ENCODE results near the gene PCIF1.
A peak's percentile ranks its signal among the peaks of the same experiment; 100 is the strongest.
"Not testable (repeated sequence)": the region's sequence is repeated elsewhere in the genome, so short reads cannot be mapped to it uniquely, and the experiment has no call there.

PCIF1 gene

DNA sequence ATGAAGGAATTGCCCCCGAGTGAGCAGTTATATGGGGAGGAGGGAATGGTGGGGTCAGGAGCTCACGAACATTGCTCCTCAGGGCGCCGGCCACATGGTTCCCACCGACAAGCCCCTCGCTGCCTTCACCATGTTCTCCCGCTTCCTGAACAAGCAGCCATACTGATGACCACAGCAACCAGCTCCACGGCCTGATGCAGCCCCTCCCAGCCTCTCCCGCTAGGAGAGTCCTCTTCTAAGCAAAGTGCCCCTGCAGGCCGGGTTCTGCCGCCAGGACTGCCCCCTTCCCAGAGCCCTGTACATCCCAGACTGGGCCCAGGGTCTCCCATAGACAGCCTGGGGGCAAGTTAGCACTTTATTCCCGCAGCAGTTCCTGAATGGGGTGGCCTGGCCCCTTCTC lies 36.2 kb upstream of the PCIF1 start:
- TF ChIP-seq, protein P1, sequence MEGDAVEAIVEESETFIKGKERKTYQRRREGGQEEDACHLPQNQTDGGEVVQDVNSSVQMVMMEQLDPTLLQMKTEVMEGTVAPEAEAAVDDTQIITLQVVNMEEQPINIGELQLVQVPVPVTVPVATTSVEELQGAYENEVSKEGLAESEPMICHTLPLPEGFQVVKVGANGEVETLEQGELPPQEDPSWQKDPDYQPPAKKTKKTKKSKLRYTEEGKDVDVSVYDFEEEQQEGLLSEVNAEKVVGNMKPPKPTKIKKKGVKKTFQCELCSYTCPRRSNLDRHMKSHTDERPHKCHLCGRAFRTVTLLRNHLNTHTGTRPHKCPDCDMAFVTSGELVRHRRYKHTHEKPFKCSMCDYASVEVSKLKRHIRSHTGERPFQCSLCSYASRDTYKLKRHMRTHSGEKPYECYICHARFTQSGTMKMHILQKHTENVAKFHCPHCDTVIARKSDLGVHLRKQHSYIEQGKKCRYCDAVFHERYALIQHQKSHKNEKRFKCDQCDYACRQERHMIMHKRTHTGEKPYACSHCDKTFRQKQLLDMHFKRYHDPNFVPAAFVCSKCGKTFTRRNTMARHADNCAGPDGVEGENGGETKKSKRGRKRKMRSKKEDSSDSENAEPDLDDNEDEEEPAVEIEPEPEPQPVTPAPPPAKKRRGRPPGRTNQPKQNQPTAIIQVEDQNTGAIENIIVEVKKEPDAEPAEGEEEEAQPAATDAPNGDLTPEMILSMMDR (IDR thresholded peaks at IDR 0.05; ENCODE audit: poor library complexity, severe bottlenecking), result no peak
- no peak overlapping the region for H3K4me3 ChIP-seq (ENCODE audit: severe bottlenecking)
- ATAC-seq (ENCODE audit: low read depth) (no peak), DNase-seq (ENCODE audit: low spot score) (no peak)
- H3K27me3 ChIP-seq (ENCODE audit: insufficient read depth, poor library complexity, severe bottlenecking), result no peaks in the 10 kb centered on the region
- no peaks in the 10 kb centered on the region for H3K9me3 ChIP-seq (ENCODE audit: severe bottlenecking)
- no peaks in the 10 kb centered on the region for H3K4me1 ChIP-seq (ENCODE audit: insufficient read depth, poor library complexity, severe bottlenecking)
- H3K27ac ChIP-seq (ENCODE audit: poor library complexity, severe bottlenecking), result no peak overlapping the region
- peaks cover 31% of the 10 kb centered on the region for H3K36me3 ChIP-seq (ENCODE audit: low read depth)

DNA sequence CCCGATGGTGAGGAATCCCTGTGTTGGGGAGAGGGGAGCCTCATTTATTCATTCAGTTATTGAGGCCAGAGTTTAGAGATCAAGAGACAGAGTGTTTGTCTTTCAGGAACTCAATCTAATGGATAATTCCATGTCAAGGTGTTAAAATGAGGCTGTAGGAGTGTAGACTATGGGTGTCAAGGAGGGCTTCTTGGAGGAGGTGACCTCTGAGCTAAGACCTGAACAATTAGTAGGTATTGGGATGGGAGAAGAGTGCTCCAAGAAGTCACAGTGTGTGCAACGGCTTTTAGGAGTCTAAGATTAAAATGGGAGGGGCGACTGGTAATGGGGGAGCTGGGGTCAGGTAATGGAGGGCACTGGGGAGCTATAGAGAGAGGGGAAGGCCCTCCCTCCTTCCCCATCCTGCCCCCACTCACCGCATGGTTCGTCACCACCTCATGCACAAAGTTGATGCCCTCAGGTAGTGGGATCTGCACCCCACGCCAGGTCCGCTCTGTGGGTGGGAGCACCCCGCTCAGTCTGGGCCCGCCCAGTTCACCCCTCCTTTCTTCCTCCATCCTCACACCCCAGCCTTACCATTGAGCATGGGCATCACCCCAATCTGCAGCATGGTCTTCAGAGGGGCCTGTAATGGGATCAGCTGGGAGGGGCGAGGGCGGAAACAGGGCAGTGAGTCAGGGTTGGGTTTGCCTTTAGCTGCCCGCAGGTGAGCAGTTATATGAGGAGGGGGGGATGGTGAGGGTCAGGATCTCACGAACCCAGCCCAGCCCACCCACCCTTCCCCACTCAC lies 35.2 kb upstream of the PCIF1 start:
- DNase-seq (ENCODE audit: low spot score) (no peak), ATAC-seq (ENCODE audit: low read depth) (no peak)
- H3K4me3 ChIP-seq (ENCODE audit: severe bottlenecking), result no peak overlapping the region
- H3K36me3 ChIP-seq (ENCODE audit: low read depth), result peaks cover 25% of the 10 kb centered on the region
- no peaks in the 10 kb centered on the region for H3K27me3 ChIP-seq (ENCODE audit: insufficient read depth, poor library complexity, severe bottlenecking)
- H3K4me1 ChIP-seq (ENCODE audit: insufficient read depth, poor library complexity, severe bottlenecking), result no peaks in the 10 kb centered on the region
- TF ChIP-seq, protein P1 (IDR thresholded peaks at IDR 0.05; ENCODE audit: poor library complexity, severe bottlenecking), result no peak
- no peaks in the 10 kb centered on the region for H3K9me3 ChIP-seq (ENCODE audit: severe bottlenecking)
- H3K27ac ChIP-seq (ENCODE audit: poor library complexity, severe bottlenecking), result no peak overlapping the region

DNA sequence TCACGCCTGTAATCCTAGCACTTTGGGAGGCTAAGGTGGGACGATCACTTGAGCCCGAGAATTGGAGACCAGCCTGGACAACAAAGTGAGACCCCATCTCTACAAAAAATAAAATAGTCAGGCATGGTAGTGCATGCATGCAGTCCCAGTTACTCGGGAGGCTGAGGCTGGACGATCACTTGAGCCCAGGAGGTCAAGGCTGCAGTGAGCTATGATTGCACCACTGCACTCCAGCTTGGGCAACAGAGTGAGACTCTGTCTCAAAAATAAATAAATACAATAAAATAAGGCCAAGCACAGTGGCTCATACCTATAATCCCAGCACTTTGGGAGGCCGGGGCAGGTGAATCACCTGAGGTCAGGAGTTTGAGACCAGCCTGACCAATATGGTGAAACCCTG lies 33.2 kb upstream of the PCIF1 start:
- not testable (repeated sequence) for H3K27ac ChIP-seq (ENCODE audit: poor library complexity, severe bottlenecking); DNase-seq (ENCODE audit: low spot score); ATAC-seq (ENCODE audit: low read depth); H3K4me3 ChIP-seq (ENCODE audit: severe bottlenecking); H3K27me3 ChIP-seq (ENCODE audit: insufficient read depth, poor library complexity, severe bottlenecking); H3K9me3 ChIP-seq (ENCODE audit: severe bottlenecking)
- peaks cover 10% of the 10 kb centered on the region for H3K4me1 ChIP-seq (ENCODE audit: insufficient read depth, poor library complexity, severe bottlenecking)
- H3K36me3 ChIP-seq (ENCODE audit: low read depth), result peaks cover 15% of the 10 kb centered on the region

DNA sequence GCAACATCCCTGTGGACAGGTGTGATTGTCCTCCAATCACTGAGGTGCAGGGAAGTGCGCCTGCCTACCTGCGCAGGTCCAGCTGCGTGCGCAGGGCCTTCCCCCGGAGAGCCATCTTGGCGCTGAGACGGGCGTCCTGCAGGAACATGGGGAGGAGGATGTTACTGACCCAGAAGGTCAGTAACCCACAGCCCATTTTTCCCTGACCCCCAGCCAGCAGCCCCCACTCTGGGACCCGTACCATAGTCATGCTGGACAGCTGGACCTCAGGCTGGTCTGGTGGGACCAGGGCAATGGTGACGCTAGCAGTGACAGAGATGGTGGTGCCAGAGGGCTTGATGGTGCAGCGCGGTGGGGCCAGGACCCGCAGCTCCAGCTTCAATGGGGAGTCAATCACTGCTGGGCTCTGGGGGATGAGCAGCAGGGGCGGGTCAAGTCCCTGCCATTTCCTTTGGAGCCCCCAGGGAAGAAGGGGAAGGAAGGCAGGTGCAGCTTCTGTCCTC lies 32.2 kb upstream of the PCIF1 start:
- no peak overlapping the region for H3K4me3 ChIP-seq (ENCODE audit: severe bottlenecking)
- H3K36me3 ChIP-seq (ENCODE audit: low read depth), result peaks cover 8% of the 10 kb centered on the region
- H3K27me3 ChIP-seq (ENCODE audit: insufficient read depth, poor library complexity, severe bottlenecking), result no peaks in the 10 kb centered on the region
- no peak for DNase-seq (ENCODE audit: low spot score)
- H3K9me3 ChIP-seq (ENCODE audit: severe bottlenecking), result no peaks in the 10 kb centered on the region
- no peak for ATAC-seq (ENCODE audit: low read depth)
- TF ChIP-seq, protein P1 (IDR thresholded peaks at IDR 0.05; ENCODE audit: poor library complexity, severe bottlenecking), result no peak
- H3K27ac ChIP-seq (ENCODE audit: poor library complexity, severe bottlenecking), result no peak overlapping the region
- peaks cover 10% of the 10 kb centered on the region for H3K4me1 ChIP-seq (ENCODE audit: insufficient read depth, poor library complexity, severe bottlenecking)

DNA sequence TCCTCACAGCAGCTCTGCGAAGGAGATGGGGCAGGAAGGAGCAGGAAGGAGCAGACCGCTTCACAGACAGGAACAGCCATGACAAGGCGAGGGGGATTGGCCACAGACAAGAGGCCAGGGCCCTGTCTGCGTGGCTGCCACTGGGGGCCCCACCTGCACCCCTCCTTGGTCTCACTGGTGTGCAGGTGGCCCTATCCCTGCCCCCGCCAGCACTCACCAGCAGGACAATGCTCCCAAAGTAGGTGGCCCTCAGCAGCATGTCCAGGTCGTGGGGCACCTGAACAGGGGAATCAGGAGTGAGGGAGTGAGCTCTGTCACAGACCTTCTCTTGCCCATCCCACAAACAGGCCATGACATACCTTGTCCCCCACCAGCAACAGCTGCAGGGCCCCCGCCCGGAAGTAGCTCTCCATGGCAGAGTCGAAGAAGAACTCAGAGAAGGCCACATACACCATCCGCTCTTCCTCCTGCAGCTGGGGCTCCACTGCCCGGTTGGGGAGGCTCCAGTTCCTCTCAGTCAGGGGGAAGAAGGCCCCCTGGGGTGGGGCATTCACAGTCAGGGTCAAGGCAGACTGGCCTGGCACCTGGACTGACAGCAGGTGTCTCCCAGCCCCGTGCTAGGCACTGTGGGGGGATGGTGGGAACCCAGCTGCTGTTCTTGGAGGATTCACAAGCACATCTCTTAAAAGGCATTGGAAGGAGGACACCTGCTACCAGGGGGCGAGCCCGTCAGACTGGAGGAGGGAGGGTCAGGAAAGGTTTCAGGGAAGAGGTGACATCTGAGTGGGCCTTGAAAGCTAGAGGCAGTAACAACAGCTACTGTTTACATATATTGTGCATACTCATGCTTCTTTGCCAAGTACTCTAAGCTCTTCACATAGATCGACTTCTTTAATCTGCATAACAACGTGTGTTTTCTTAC lies 29.6 kb upstream of the PCIF1 start:
- Histone ChIP-seq H3K4me1 (ENCODE audit: insufficient read depth, poor library complexity, severe bottlenecking) (peaks cover 10% of the 10 kb centered on the region), H3K27me3 (ENCODE audit: insufficient read depth, poor library complexity, severe bottlenecking) (no peaks in the 10 kb centered on the region), H3K27ac (ENCODE audit: poor library complexity, severe bottlenecking) (no peak overlapping the region), H3K36me3 (ENCODE audit: low read depth) (no peaks in the 10 kb centered on the region), H3K4me3 (ENCODE audit: severe bottlenecking) (no peak overlapping the region), H3K9me3 (ENCODE audit: severe bottlenecking) (no peaks in the 10 kb centered on the region)
- ATAC-seq (ENCODE audit: low read depth) (peak; percentile 1; the same call in 2 of the 3 replicates), DNase-seq (ENCODE audit: low spot score) (no peak)
- TF ChIP-seq, protein P1 (IDR thresholded peaks at IDR 0.05; ENCODE audit: poor library complexity, severe bottlenecking), result no peak
